Calu3 (cell line): ENCODE measurements around the gene GPR42. TPM values are rescaled to one million over a fixed set of nuclear protein-coding genes. Genes with fewer than 3 reads are reported as not detected.

Source experiments
- BruUV-seq: library from RNA; stranded (reverse); fragments of 400-500 nt; replicated peaks from 2 replicates; lab custom pipeline; 2021; lab: Mats Ljungman, UMichigan
- CTCF ChIA-PET: fragments of 300-600 bp; sonication (Branson Sonifier 250); formaldehyde crosslinking; loops from one replicate; lab custom pipeline; 2022; ENCODE audit warnings: antibody characterized with exemption; lab: Charles Lee
- DNase-seq: peaks from one replicate; pipeline ENCODE4 v3.0.0; 2022
- H3K27ac Mint-ChIP-seq: one replicate; pipeline ENCODE4 v1.8.0; 2022; ENCODE audit warnings: mixed read lengths; ENCODE audit not compliant: unreplicated experiment
- H3K27me3 Mint-ChIP-seq: one replicate; pipeline ENCODE4 v1.8.0; 2022; ENCODE audit warnings: mixed read lengths; ENCODE audit not compliant: unreplicated experiment
- H3K36me3 Mint-ChIP-seq: one replicate; pipeline ENCODE4 v1.8.0; 2022; ENCODE audit warnings: mild to moderate bottlenecking, moderate library complexity, mixed read lengths; ENCODE audit not compliant: insufficient read depth, unreplicated experiment
- H3K4me1 Mint-ChIP-seq: one replicate; pipeline ENCODE4 v1.8.0; 2022; ENCODE audit warnings: mild to moderate bottlenecking, low read depth, mixed read lengths; ENCODE audit not compliant: unreplicated experiment
- H3K4me3 Mint-ChIP-seq: one replicate; pipeline ENCODE4 v1.8.0; 2022; ENCODE audit warnings: mild to moderate bottlenecking, low read depth, moderate library complexity, mixed read lengths; ENCODE audit not compliant: unreplicated experiment
- H3K9me3 Mint-ChIP-seq: one replicate; pipeline ENCODE4 v1.8.0; 2022; ENCODE audit warnings: low read depth, mixed read lengths; ENCODE audit not compliant: unreplicated experiment
- CTCF ChIP-seq: fragments of 200-600 bp; IDR thresholded peaks from one replicate; pipeline ENCODE4 v1.8.0; 2022; ENCODE audit warnings: antibody characterized with exemption; ENCODE audit not compliant: unreplicated experiment
- intact Hi-C: fragments of 100-400 bp; cut with micrococcal nuclease; formaldehyde crosslinking; loops from one replicate; pipeline ENCODE4 v1.10.0; 2022; ENCODE audit not compliant: unreplicated experiment
- total RNA-seq: library from RNA; stranded (reverse); gene quantifications from 2 replicates; pipeline ENCODE4 v1.2.3, GENCODE V29; 2022

GPR42 gene
- total RNA-seq, 1 experiment from 2014 or later, result not detected

- H3K4me3 Mint-ChIP-seq, result no peak within 1 kb of the TSS
- BruUV-seq, result no TSS peak
- peaks cover 10% of the 10 kb centered on the region for H3K4me1 Mint-ChIP-seq
- H3K27ac Mint-ChIP-seq, result no peak within 1 kb of the TSS
- intact Hi-C loops, result no loop called here
- no peak for DNase-seq
- no peak for TF ChIP-seq CTCF
- CTCF ChIA-PET, result interaction anchor here (0.7 kb wide), 1 partner anchor 17 kb away, joined by 3 read pairs; no protein-coding TSS in a partner anchor
- H3K9me3 Mint-ChIP-seq, result no peaks in the 10 kb centered on the region
- no peaks in the 10 kb centered on the region for H3K27me3 Mint-ChIP-seq
- no peaks in the 10 kb centered on the region for H3K36me3 Mint-ChIP-seq
Observed at GRCh38 chr19:35328851-35329285, 42.0 kb upstream of the GPR42 start, which contains the start of gene CD22. Gene CD22 (plus strand): TSS chr19:35329187. CDS start chr19:35332041, 2,854 bp downstream.

GRCh38 chr19:35329323-35329722, 41.5 kb upstream of the GPR42 start:
- no peak overlapping the region for H3K27ac Mint-ChIP-seq
- H3K27me3 Mint-ChIP-seq, result no peaks in the 10 kb centered on the region
- no TSS peak for BruUV-seq
- H3K4me3 Mint-ChIP-seq, result no peak overlapping the region
- no peak for DNase-seq
- no peaks in the 10 kb centered on the region for H3K36me3 Mint-ChIP-seq
- intact Hi-C loops, result no loop called here
- no peaks in the 10 kb centered on the region for H3K9me3 Mint-ChIP-seq
- peaks cover 5% of the 10 kb centered on the region for H3K4me1 Mint-ChIP-seq
- TF ChIP-seq CTCF, result no peak
- CTCF ChIA-PET, result no interaction called here

GRCh38 chr19:35330475-35330874, 40.4 kb upstream of the GPR42 start:
- intact Hi-C loops, result no loop called here

GRCh38 chr19:35331551-35332214, 39.2 kb upstream of the GPR42 start:
- Mint-ChIP-seq H3K9me3 (no peaks in the 10 kb centered on the region), H3K36me3 (no peaks in the 10 kb centered on the region), H3K4me1 (no peaks in the 10 kb centered on the region), H3K27me3 (no peaks in the 10 kb centered on the region), H3K4me3 (no peak overlapping the region), H3K27ac (no peak overlapping the region)
- no peak for DNase-seq
- intact Hi-C loops, result no loop called here
- TF ChIP-seq CTCF, result no peak
- BruUV-seq, result no TSS peak
- CTCF ChIA-PET, result no interaction called here

More at GRCh38 chr19:35330475-35330874, 40.4 kb upstream of the GPR42 start:
- no peak for TF ChIP-seq CTCF
- Mint-ChIP-seq H3K4me1 (no peaks in the 10 kb centered on the region), H3K4me3 (no peak overlapping the region), H3K27ac (no peak overlapping the region), H3K36me3 (no peaks in the 10 kb centered on the region), H3K27me3 (no peaks in the 10 kb centered on the region), H3K9me3 (no peaks in the 10 kb centered on the region)
- DNase-seq, result no peak
- no TSS peak for BruUV-seq
- CTCF ChIA-PET, result no interaction called here
